ENCODE data around the gene SLC38A1.

The SLC38A1 gene

GRCh38 chr12:46133751-46134150 lies 135.1 kb downstream of the SLC38A1 start:
- DNase-seq (ENCODE audit: low read depth) = no peak
